B cell (primary cell): ENCODE results near the gene MBP. TPM values are rescaled to one million over a fixed set of nuclear protein-coding genes. Genes with fewer than 3 reads are reported as not detected.

Source experiments
- ATAC-seq: fragments of 200-7000 bp; cut with Tn5 transposase; one replicate; pipeline ENCODE4 v1.10.0; 2021; ENCODE audit warnings: low read depth, mild to moderate bottlenecking, moderate number of reproducible peaks, moderate library complexity
- CTCF ChIA-PET: fragments of 350-600 bp; sonication (Branson Sonifier 250); formaldehyde crosslinking; loops from one replicate; lab custom pipeline; 2021; ENCODE audit warnings: antibody characterized with exemption, inconsistent platforms; lab: Charles Lee
- POLR2A ChIA-PET: fragments of 350-600 bp; sonication (Branson Sonifier 250); formaldehyde crosslinking; loops from one replicate; lab custom pipeline; 2021; ENCODE audit warnings: antibody characterized with exemption; lab: Charles Lee
- DNase-seq: peaks from one replicate; pipeline ENCODE4 v3.0.0; 2013
- H2AFZ ChIP-seq: 2 replicates; pipeline ENCODE4 v1.6.1; 2012; ENCODE audit warnings: mild to moderate bottlenecking, low read depth, low read length; ENCODE audit not compliant: insufficient read depth, poor library complexity, severe bottlenecking
- H3K27ac ChIP-seq, 2 donors: 1 replicate in 1 of 2; 2 replicates in 1 of 2; pipeline ENCODE4 v1.5.1; 2012 to 2013; ENCODE audit warnings: low read length in 2 of 2, mild to moderate bottlenecking in 2 of 2, moderate library complexity in 1 of 2
- H3K27me3 ChIP-seq, 4 experiments: fragments of 200-600 bp in 1 of 4; sonication (generic) in 1 of 4; replicated peaks in 1 of 4; 1 replicate in 2 of 4; 2 replicates in 2 of 4; pipeline versions ENCODE4 v1.6.1 to v1.7.0; 2013 to 2016; ENCODE audit warnings: low read length in 3 of 4, mild to moderate bottlenecking in 2 of 4, mixed read lengths in 1 of 4, moderate library complexity in 1 of 4; ENCODE audit not compliant: insufficient read depth in 4 of 4, control insufficient read depth in 3 of 4; ENCODE audit errors: control extremely low read depth in 1 of 4
- H3K36me3 ChIP-seq, 2 experiments: replicated peaks in 1 of 2; 1 replicate in 1 of 2; 2 replicates in 1 of 2; pipeline versions ENCODE4 v1.6.1 to v1.7.1; 2013; ENCODE audit warnings: low read length in 1 of 2; ENCODE audit not compliant: insufficient read depth in 2 of 2, control insufficient read depth in 1 of 2; ENCODE audit errors: control extremely low read depth in 1 of 2, extremely low read depth in 1 of 2
- H3K4me1 ChIP-seq, 2 donors: fragments of 200-600 bp in 1 of 2; sonication (generic) in 1 of 2; 1 replicate in 1 of 2; 2 replicates in 1 of 2; pipeline versions ENCODE4 v1.5.1 to v1.6.1; 2013 to 2017; ENCODE audit warnings: low read length in 2 of 2; ENCODE audit not compliant: control insufficient read depth in 2 of 2, insufficient read depth in 2 of 2
- H3K4me2 ChIP-seq: replicated peaks from 2 replicates; pipeline ENCODE3; 2012; ENCODE audit warnings: mild to moderate bottlenecking, low read depth, low read length; ENCODE audit not compliant: poor library complexity, severe bottlenecking
- H3K4me3 ChIP-seq, 5 experiments: fragments of 200-600 bp in 1 of 5; sonication (generic) in 1 of 5; 1 replicate in 3 of 5; 2 replicates in 2 of 5; pipeline versions ENCODE4 v1.5.1 to v1.7.0; 2011 to 2016; ENCODE audit warnings: low read length in 4 of 5, mild to moderate bottlenecking in 4 of 5, low read depth in 2 of 5, control low read depth in 1 of 5, moderate library complexity in 1 of 5; ENCODE audit not compliant: insufficient read depth in 1 of 5; ENCODE audit errors: control extremely low read depth in 1 of 5, extremely low read depth in 1 of 5
- H3K79me2 ChIP-seq: fragments of 200-600 bp; sonication (generic); one replicate; pipeline ENCODE4 v1.6.0; 2016; ENCODE audit warnings: low read length; ENCODE audit not compliant: control insufficient read depth, insufficient read depth
- H3K9ac ChIP-seq: fragments of 200-600 bp; sonication (generic); 2 replicates; pipeline ENCODE4 v1.6.1; 2017; ENCODE audit warnings: mild to moderate bottlenecking, low read length, moderate library complexity
- H3K9me3 ChIP-seq, 3 donors: one replicate each; pipeline versions ENCODE4 v1.6.1 to v1.7.1; 2013; ENCODE audit warnings: low read length in 2 of 3; ENCODE audit not compliant: control insufficient read depth in 2 of 3, insufficient read depth in 1 of 3; ENCODE audit errors: control extremely low read depth in 1 of 3
- H4K20me1 ChIP-seq: 2 replicates; pipeline ENCODE4 v1.6.0; 2012; ENCODE audit warnings: mild to moderate bottlenecking, low read length; ENCODE audit not compliant: insufficient read depth, control insufficient read depth, poor library complexity, severe bottlenecking
- H3K27ac Mint-ChIP-seq: one replicate; pipeline ENCODE4 v1.8.0; 2021; ENCODE audit warnings: mixed read lengths
- H3K27me3 Mint-ChIP-seq: one replicate; pipeline ENCODE4 v1.8.0; 2021; ENCODE audit warnings: mixed read lengths
- H3K4me1 Mint-ChIP-seq: one replicate; pipeline ENCODE4 v1.8.0; 2021; ENCODE audit warnings: mixed read lengths
- H3K4me3 Mint-ChIP-seq: one replicate; pipeline ENCODE4 v1.8.0; 2021; ENCODE audit warnings: mixed read lengths
- H3K9me3 Mint-ChIP-seq: one replicate; pipeline ENCODE4 v1.8.0; 2022; ENCODE audit warnings: mixed read lengths; ENCODE audit not compliant: insufficient read depth
- EZH2 ChIP-seq: IDR thresholded peaks from 2 replicates; pipeline ENCODE4 v1.6.1; 2012; ENCODE audit warnings: borderline replicate concordance, low read depth, mild to moderate bottlenecking, moderate library complexity, low read length; ENCODE audit not compliant: insufficient read depth, poor library complexity, severe bottlenecking
- WGBS: methylation state at CpG from one replicate; pipeline ENCODE4 v1.1.5; 2013; ENCODE audit warnings: missing lambda C conversion rate; ENCODE audit not compliant: insufficient coverage; 5-methylcytosine and 5-hydroxymethylcytosine counted together
- intact Hi-C: fragments of 100-400 bp; cut with micrococcal nuclease; formaldehyde crosslinking; loops from one replicate; pipeline ENCODE4 v1.10.0; 2022
- polyA plus RNA-seq: library from polyadenylated mRNA; depleted of rRNA; stranded (reverse); fragments of >200 nt; gene quantifications from 2 replicates; pipeline ENCODE4 v1.2.3, GENCODE V29; 2012
- total RNA-seq, 2 donors: library from RNA; stranded (reverse); fragments of 120-200 nt in 1 of 2; gene quantifications; 1 replicate in 1 of 2; 2 replicates in 1 of 2; pipeline versions ENCODE4 v1.2.3 to v1.2.4, GENCODE V29; 2013 to 2022
- TF ChIP-seq, protein P1 (sequence below): fragments of 200-600 bp; IDR thresholded peaks from one replicate; pipeline ENCODE4 v1.8.0; 2022; ENCODE audit warnings: antibody characterized with exemption, mild to moderate bottlenecking

MBP gene
- total and polyA plus RNA-seq, 2 donors (not counting 1 experiment from before 2014, with no cell fraction given): 30.1 to 192 TPM

- Mint-ChIP-seq H3K4me1 (peaks cover 4% of the 10 kb centered on the region), H3K4me3 (no peak overlapping the region), H3K27me3 (no peaks in the 10 kb centered on the region), H3K27ac (no peak overlapping the region), H3K9me3 (no peaks in the 10 kb centered on the region)
- CTCF ChIA-PET: interaction anchor here (0.9 to 6.3 kb wide), 8 partner anchors 10 to 274 kb away, joined by 3 to 69 read pairs (median 4); no protein-coding TSS in a partner anchor
- H3K27me3 ChIP-seq: no peaks in the 10 kb centered on the region
- no peak overlapping the region for H3K9ac ChIP-seq
- DNase-seq: no peak
- no peak overlapping the region for H3K4me3 ChIP-seq
- no peak overlapping the region for H2AFZ ChIP-seq
- H3K4me2 ChIP-seq: no peak overlapping the region
- no peak overlapping the region for H3K27ac ChIP-seq
- no peaks in the 10 kb centered on the region for H4K20me1 ChIP-seq
- H3K79me2 ChIP-seq: no peaks in the 10 kb centered on the region
- no peaks in the 10 kb centered on the region for H3K9me3 ChIP-seq
- POLR2A ChIA-PET: interaction anchor here (1.0 kb wide), 1 partner anchor 31 kb away, joined by 3 read pairs; no protein-coding TSS in a partner anchor
- TF ChIP-seq, protein P1, sequence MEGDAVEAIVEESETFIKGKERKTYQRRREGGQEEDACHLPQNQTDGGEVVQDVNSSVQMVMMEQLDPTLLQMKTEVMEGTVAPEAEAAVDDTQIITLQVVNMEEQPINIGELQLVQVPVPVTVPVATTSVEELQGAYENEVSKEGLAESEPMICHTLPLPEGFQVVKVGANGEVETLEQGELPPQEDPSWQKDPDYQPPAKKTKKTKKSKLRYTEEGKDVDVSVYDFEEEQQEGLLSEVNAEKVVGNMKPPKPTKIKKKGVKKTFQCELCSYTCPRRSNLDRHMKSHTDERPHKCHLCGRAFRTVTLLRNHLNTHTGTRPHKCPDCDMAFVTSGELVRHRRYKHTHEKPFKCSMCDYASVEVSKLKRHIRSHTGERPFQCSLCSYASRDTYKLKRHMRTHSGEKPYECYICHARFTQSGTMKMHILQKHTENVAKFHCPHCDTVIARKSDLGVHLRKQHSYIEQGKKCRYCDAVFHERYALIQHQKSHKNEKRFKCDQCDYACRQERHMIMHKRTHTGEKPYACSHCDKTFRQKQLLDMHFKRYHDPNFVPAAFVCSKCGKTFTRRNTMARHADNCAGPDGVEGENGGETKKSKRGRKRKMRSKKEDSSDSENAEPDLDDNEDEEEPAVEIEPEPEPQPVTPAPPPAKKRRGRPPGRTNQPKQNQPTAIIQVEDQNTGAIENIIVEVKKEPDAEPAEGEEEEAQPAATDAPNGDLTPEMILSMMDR: no peak
- no peak for TF ChIP-seq EZH2
- ATAC-seq: no peak
- H3K4me1 ChIP-seq: no peaks in the 10 kb centered on the region
- H3K36me3 ChIP-seq: peaks cover 0 to 46% of the 10 kb centered on the region in 2 experiments
- intact Hi-C loops: no loop called here
- WGBS: no CpG with 5 or more reads among the region's 1 CpG
These were observed 195.0 kb downstream of the MBP start for GRCh38 chr18:76937597-76937996.

GRCh38 chr18:76936877-76937276 is 195.7 kb downstream of the MBP start:
- Histone ChIP-seq H3K79me2 (no peaks in the 10 kb centered on the region), H3K9ac (no peak overlapping the region), H4K20me1 (no peaks in the 10 kb centered on the region), H3K27ac (no peak overlapping the region), H3K36me3 (peaks cover 0 to 48% of the 10 kb centered on the region in 2 experiments), H3K9me3 (no peaks in the 10 kb centered on the region), H3K4me3 (no peak overlapping the region), H3K27me3 (no peaks in the 10 kb centered on the region), H2AFZ (no peak overlapping the region), H3K4me2 (no peak overlapping the region), H3K4me1 (no peaks in the 10 kb centered on the region)
- no peak for DNase-seq
- peaks cover 4% of the 10 kb centered on the region for H3K4me1 Mint-ChIP-seq
- ATAC-seq: no peak
- no peak overlapping the region for H3K27ac Mint-ChIP-seq
- ChIA-PET CTCF (interaction anchor here (1.6 to 6.3 kb wide), 4 partner anchors 13 to 275 kb away, joined by 3 to 69 read pairs (median 9); no protein-coding TSS in a partner anchor), POLR2A (no interaction called here)
- H3K9me3 Mint-ChIP-seq: no peaks in the 10 kb centered on the region
- no peaks in the 10 kb centered on the region for H3K27me3 Mint-ChIP-seq
- intact Hi-C loops: no loop called here
- WGBS: 99% methylated on average over 11 of the region's 11 CpGs
- H3K4me3 Mint-ChIP-seq: no peak overlapping the region
- TF ChIP-seq EZH2: no peak
- TF ChIP-seq, protein P1: no peak
